ENCODE data around the gene CYS1. TPM values are rescaled to one million over a fixed set of nuclear protein-coding genes. Genes with fewer than 3 reads are reported as not detected.

The CYS1 gene
- total RNA-seq, 2 experiments from 2014 or later = 0.68 TPM; not detected in 1

GRCh38 chr2:10084223-10084865, 4.1 kb upstream of the CYS1 start:
- TF ChIP-seq EZH2phosphoT487 (IDR thresholded peaks at IDR 0.05; ENCODE audit: borderline replicate concordance, low read depth, low read length) (no peak), CTCF (conservative IDR thresholded peaks at IDR 0.05; ENCODE audit: low read length) (no peak)
- ChIA-PET CTCF (ENCODE audit: unreplicated experiment) (interaction anchor here (1.4 kb wide), 1 partner anchor 12 kb away, joined by 3 read pairs; no protein-coding TSS in a partner anchor), POLR2A (interaction anchor here (1.2 to 1.8 kb wide), 6 partner anchors 11 to 46 kb away, joined by 3 to 10 read pairs (median 6); no protein-coding TSS in a partner anchor)
- no peak overlapping the region for H3K4me3 ChIP-seq (ENCODE audit: low read depth, low read length, poor library complexity, severe bottlenecking)
- no TSS peak for BruUV-seq (replicated peaks)
- H3K9me2 ChIP-seq (ENCODE audit: insufficient read depth, low read length) = no peaks in the 10 kb centered on the region
- H4K20me1 ChIP-seq (ENCODE audit: insufficient read depth, low read length) = no peaks in the 10 kb centered on the region
- intact Hi-C loops (cut with micrococcal nuclease; ENCODE audit: unreplicated experiment) = no loop called here
- H2AFZ ChIP-seq (ENCODE audit: low read length) = peak overlapping the region; percentile 41; the same call in 1 of the 2 replicates
- peak overlapping the region; percentile 57 for H3K4me2 ChIP-seq (ENCODE audit: low read length)
- no peaks in the 10 kb centered on the region for H3K36me3 ChIP-seq (ENCODE audit: insufficient read depth, low read length)
- H3K27ac ChIP-seq (ENCODE audit: low read depth, low read length, poor library complexity, severe bottlenecking) = no peak overlapping the region
- H3K9me3 ChIP-seq (ENCODE audit: low read length) = no peaks in the 10 kb centered on the region
- no peaks in the 10 kb centered on the region for H3K79me2 ChIP-seq (ENCODE audit: insufficient read depth, low read depth, low read length)
- H3K4me1 ChIP-seq (ENCODE audit: insufficient read depth, low read length, poor library complexity, severe bottlenecking) = peaks cover 50% of the 10 kb centered on the region
- no peak for DNase-seq (ENCODE audit: low spot score)

GRCh38 chr2:10083692-10084211, 3.5 kb upstream of the CYS1 start:
- peak overlapping the region; percentile 57 for H3K4me2 ChIP-seq (ENCODE audit: low read length)
- peak overlapping the region; percentile 72 for H3K27ac ChIP-seq (ENCODE audit: low read depth, low read length, poor library complexity, severe bottlenecking)
- POLR2A ChIA-PET = interaction anchor here (1.4 to 1.9 kb wide), 6 partner anchors 10 to 47 kb away, joined by 3 to 9 read pairs (median 5); no protein-coding TSS in a partner anchor
- no peaks in the 10 kb centered on the region for H3K36me3 ChIP-seq (ENCODE audit: insufficient read depth, low read length)
- CTCF ChIA-PET (ENCODE audit: unreplicated experiment) = interaction anchor here (2.2 kb wide), 1 partner anchor 10 kb away, joined by 7 read pairs; no protein-coding TSS in a partner anchor
- TF ChIP-seq EZH2phosphoT487 (IDR thresholded peaks at IDR 0.05; ENCODE audit: borderline replicate concordance, low read depth, low read length) (no peak), CTCF (conservative IDR thresholded peaks at IDR 0.05; ENCODE audit: low read length) (no peak)
- H4K20me1 ChIP-seq (ENCODE audit: insufficient read depth, low read length) = no peaks in the 10 kb centered on the region
- no peak overlapping the region for H3K4me3 ChIP-seq (ENCODE audit: low read depth, low read length, poor library complexity, severe bottlenecking)
- H3K9me2 ChIP-seq (ENCODE audit: insufficient read depth, low read length) = no peaks in the 10 kb centered on the region
- no peaks in the 10 kb centered on the region for H3K79me2 ChIP-seq (ENCODE audit: insufficient read depth, low read depth, low read length)
- no TSS peak for BruUV-seq (replicated peaks)
- intact Hi-C loops (cut with micrococcal nuclease; ENCODE audit: unreplicated experiment) = no loop called here
- peak; percentile 27 for DNase-seq (ENCODE audit: low spot score)
- no peaks in the 10 kb centered on the region for H3K9me3 ChIP-seq (ENCODE audit: low read length)
- peak overlapping the region; percentile 41; the same call in 1 of the 2 replicates for H2AFZ ChIP-seq (ENCODE audit: low read length)
- H3K4me1 ChIP-seq (ENCODE audit: insufficient read depth, low read length, poor library complexity, severe bottlenecking) = peaks cover 53% of the 10 kb centered on the region
